ENCODE data around the gene DCC. TPM values are rescaled to one million over a fixed set of nuclear protein-coding genes. Genes with fewer than 3 reads are reported as not detected.

Gene DCC
- total and polyA plus RNA-seq, 5 donors, result 0.02 to 0.28 (median 0.17) TPM; not detected in 2

DNA sequence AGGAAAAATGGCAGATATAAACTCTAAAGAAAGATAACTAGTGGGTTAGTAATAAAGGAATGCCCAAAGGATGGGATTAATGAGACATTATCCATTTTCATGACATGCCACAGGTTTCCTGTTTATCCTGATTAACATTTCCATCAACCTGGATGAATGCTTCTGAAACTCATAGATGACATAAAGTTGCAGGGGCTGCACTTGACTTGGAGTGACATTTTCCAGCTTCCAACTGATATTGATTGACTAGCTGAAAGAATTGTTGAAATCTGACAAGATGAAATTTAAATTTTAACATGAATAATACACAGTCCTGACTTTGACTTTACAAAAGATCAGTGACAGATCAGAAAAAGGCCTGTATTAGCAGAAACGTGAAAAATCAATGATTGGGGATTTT lies 214.2 kb downstream of the DCC start:
- 40% methylated on average over 1 of the region's 1 CpG for WGBS
- DNase-seq (no peak), ATAC-seq (no peak)
- no peaks in the 10 kb centered on the region for H3K4me1 ChIP-seq (ENCODE audit: control insufficient read depth, insufficient read depth, low read length)
- no peak overlapping the region for H3K4me3 ChIP-seq (ENCODE audit: low read length)
- H3K27ac ChIP-seq (ENCODE audit: low read length), result no peak overlapping the region
- no peaks in the 10 kb centered on the region for H3K9me3 ChIP-seq (ENCODE audit: control insufficient read depth, low read length)
- intact Hi-C loops (cut with DNase I), result no loop called here
- no peaks in the 10 kb centered on the region for H3K27me3 ChIP-seq (ENCODE audit: control insufficient read depth, insufficient read depth)

DNA sequence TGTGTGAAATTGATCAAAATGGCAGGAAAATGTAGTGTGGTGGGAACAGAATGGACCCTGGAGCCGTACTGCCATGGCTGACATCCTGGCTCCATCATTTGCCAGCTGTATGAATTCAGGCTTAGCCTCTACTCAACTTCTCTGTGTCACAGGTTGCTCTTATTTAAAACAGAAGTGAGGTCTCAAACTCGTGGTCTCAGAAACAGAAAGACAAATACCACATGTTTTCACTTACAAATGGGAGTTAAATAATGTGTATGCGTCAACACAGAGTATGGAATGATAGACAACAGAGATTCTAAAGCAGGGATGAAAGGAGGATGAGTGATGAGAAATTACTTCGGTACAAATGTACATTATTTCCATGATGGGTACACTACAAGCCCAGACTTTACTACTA lies 227.4 kb downstream of the DCC start:
- WGBS, result 56% methylated on average over 4 of the region's 4 CpGs
- Histone ChIP-seq H3K27me3 (ENCODE audit: control insufficient read depth, insufficient read depth) (no peaks in the 10 kb centered on the region), H3K4me1 (ENCODE audit: control insufficient read depth, insufficient read depth, low read length) (no peaks in the 10 kb centered on the region), H3K9me3 (ENCODE audit: control insufficient read depth, low read length) (no peaks in the 10 kb centered on the region), H3K4me3 (ENCODE audit: low read length) (no peak overlapping the region), H3K27ac (ENCODE audit: low read length) (no peak overlapping the region)
- intact Hi-C loops (cut with DNase I), result no loop called here
- DNase-seq (no peak), ATAC-seq (no peak)

DNA sequence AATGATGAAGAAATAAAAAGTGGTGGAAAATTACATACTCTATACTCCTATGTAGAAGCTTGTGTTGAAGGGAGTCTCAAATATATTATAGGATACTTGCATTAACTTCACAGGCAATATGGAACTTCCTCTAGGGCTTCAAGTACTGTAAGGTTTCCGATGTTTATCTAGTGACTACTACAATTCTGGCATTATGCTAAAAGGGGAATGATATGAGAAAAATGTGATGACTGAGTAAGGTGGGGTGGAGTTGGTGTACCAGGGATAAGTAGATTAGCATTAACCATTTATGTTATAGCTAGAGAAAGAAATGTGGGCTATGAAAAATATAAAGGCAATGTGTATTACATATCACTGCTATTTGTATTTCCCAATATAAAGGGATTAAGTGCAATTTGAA lies 229.5 kb downstream of the DCC start:
- ATAC-seq, result no peak
- 45% methylated on average over 1 of the region's 1 CpG for WGBS

DNA sequence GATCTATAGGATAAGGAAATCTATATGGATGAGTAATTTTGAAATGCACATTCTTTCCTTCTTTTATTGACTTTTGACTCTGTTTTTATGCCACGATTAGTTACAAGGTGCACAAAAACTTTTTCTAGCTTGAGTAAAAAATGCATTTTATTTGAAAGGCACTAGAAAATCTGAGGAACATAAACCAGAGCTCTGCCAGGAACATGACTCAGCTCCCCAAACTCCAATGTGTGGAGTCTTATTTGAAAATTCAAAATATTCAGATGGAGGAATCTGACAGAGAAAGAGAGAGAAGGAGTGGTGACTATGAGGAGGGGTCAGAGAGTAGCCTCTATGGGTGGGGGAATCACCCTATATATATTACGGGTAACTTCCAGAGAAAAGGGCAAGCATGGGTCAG lies 231.0 kb downstream of the DCC start:
- Histone ChIP-seq H3K27me3 (ENCODE audit: control insufficient read depth, insufficient read depth) (no peaks in the 10 kb centered on the region), H3K9me3 (ENCODE audit: control insufficient read depth, low read length) (no peaks in the 10 kb centered on the region), H3K4me3 (ENCODE audit: low read length) (no peak overlapping the region), H3K4me1 (ENCODE audit: control insufficient read depth, insufficient read depth, low read length) (no peaks in the 10 kb centered on the region), H3K27ac (ENCODE audit: low read length) (no peak overlapping the region)
- ATAC-seq (no peak), DNase-seq (no peak)
- WGBS, result 70% methylated on average over 2 of the region's 2 CpGs
- intact Hi-C loops (cut with DNase I), result no loop called here

More for the DNA sequence above, 229.5 kb downstream of the DCC start:
- intact Hi-C loops (cut with DNase I), result no loop called here
- H3K4me1 ChIP-seq (ENCODE audit: control insufficient read depth, insufficient read depth, low read length), result no peaks in the 10 kb centered on the region
- no peak overlapping the region for H3K27ac ChIP-seq (ENCODE audit: low read length)
- no peak overlapping the region for H3K4me3 ChIP-seq (ENCODE audit: low read length)
- H3K9me3 ChIP-seq (ENCODE audit: control insufficient read depth, low read length), result no peaks in the 10 kb centered on the region
- no peaks in the 10 kb centered on the region for H3K27me3 ChIP-seq (ENCODE audit: control insufficient read depth, insufficient read depth)
- DNase-seq, result no peak

DNA sequence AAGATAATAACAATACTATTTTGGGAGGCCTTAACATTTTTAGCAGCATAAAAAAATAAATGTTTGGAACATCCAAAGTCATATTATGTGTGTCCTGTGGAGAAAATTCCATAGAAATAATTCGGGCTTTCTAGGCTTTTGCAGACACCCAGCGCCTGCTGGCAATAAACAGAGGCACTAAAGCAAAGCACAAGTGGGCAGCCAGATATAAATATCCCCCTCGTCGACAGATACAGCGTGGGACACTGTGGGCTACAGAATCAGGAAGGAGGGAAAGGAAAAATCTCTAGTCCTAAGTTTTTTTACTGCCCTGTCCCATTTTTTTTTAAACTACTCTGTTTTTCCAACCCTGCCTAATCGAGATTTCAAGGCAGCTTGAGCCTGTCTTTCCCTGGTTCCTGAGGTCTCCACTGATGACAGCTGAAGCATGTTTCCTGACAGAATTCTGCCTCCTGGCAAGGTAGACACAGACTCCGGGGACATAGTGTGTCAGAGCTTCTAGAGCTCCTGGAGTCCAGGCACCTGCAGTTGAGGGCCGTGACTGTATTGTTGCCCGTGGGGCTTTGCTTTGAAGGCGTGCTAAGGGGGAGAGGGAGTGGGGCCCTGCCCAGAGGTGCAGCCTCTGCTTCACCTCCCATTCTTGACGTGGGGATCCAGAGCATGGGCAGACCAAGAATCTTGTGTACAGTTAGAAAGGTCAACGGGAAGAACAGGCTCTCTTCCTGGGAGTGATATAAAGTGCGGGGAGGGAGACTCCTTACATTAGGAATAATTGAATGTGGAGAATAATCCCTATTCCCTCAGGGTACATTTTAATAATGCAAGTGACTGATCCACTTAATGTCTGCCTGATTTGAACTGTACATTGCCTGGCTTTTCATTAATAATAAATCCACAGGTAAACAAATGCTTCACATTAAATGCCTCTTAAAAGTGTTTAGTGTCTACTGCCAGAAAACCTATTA lies 232.3 kb downstream of the DCC start:
- no peaks in the 10 kb centered on the region for H3K9me3 ChIP-seq (ENCODE audit: control insufficient read depth, low read length)
- 37% methylated on average over 13 of the region's 13 CpGs for WGBS
- intact Hi-C loops (cut with DNase I), result no loop called here

DNA sequence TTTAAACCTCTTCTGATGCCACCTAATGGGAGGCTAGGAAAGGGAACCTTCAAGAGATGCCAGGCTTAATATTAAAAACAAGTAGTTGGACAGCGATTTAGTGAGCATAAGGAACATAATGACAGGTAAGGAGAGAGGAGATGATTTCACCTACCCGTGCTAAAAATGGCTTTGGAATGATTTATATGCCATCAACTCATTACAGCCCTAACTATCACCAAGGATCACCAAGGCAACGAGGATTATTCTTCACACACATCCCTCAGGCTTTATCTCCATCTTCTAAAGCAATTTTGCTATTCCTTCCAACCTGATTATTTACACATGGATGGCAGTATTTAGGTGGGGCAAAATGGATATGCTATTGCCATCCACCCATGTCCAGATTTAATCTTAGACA lies 237.8 kb downstream of the DCC start:
- no peaks in the 10 kb centered on the region for H3K27me3 ChIP-seq (ENCODE audit: control insufficient read depth, insufficient read depth)
- 63% methylated on average over 3 of the region's 3 CpGs for WGBS
- H3K27ac ChIP-seq (ENCODE audit: low read length), result no peak overlapping the region
- no peak overlapping the region for H3K4me3 ChIP-seq (ENCODE audit: low read length)
- DNase-seq (no peak), ATAC-seq (no peak)
- intact Hi-C loops (cut with DNase I), result no loop called here
- H3K4me1 ChIP-seq (ENCODE audit: control insufficient read depth, insufficient read depth, low read length), result no peaks in the 10 kb centered on the region
- no peaks in the 10 kb centered on the region for H3K9me3 ChIP-seq (ENCODE audit: control insufficient read depth, low read length)

More for the DNA sequence above, 232.3 kb downstream of the DCC start:
- H3K4me1 ChIP-seq (ENCODE audit: control insufficient read depth, insufficient read depth, low read length), result no peaks in the 10 kb centered on the region
- DNase-seq (no peak), ATAC-seq (no peak)
- H3K4me3 ChIP-seq (ENCODE audit: low read length), result no peak overlapping the region
- no peak overlapping the region for H3K27ac ChIP-seq (ENCODE audit: low read length)
- no peaks in the 10 kb centered on the region for H3K27me3 ChIP-seq (ENCODE audit: control insufficient read depth, insufficient read depth)

DNA sequence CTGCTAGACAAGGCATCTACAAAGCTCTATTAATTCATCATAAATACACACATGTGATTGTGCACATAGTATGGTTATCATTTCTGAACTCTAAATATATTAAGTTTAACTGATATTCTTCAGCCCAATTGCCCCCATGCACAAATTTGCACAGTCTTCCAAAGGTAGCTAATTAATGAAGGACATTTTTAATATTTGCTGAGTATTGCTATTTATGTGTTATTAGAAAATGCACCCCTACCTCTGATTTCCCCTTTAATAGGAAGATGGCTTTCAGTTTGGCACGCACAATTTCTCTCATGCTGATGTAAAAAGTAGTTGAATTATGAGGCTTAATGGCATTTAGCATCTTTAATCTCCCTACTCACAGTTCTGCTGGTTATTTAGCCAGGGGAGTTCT lies 242.1 kb downstream of the DCC start:
- ATAC-seq (no peak), DNase-seq (no peak)
- Histone ChIP-seq H3K4me1 (ENCODE audit: control insufficient read depth, insufficient read depth, low read length) (no peaks in the 10 kb centered on the region), H3K27me3 (ENCODE audit: control insufficient read depth, insufficient read depth) (no peaks in the 10 kb centered on the region), H3K9me3 (ENCODE audit: control insufficient read depth, low read length) (no peaks in the 10 kb centered on the region), H3K27ac (ENCODE audit: low read length) (no peak overlapping the region), H3K4me3 (ENCODE audit: low read length) (no peak overlapping the region)
- WGBS, result 58% methylated on average over 1 of the region's 1 CpG
- intact Hi-C loops (cut with DNase I), result no loop called here

DNA sequence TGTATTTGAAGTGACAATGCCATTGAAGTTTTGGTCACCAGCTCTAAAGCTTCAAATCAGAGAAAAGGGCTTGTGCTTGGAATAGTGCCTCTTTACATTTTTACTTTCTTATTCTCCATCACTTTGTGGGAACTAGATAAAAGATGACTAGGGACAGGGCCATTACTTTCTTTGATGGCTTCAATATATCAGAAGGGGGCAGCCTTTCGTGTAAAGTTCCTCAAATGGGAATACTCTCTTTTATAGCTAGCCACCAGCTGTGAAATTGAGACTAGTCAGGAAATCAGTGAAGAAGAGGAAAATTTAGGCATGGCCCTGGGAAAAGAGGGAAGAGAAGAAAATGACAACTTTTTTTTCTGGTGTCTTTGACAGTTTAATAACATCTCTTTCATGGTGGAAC lies 242.5 kb downstream of the DCC start:
- DNase-seq (no peak), ATAC-seq (no peak)
- no peak overlapping the region for H3K27ac ChIP-seq (ENCODE audit: low read length)
- WGBS, result 19% methylated on average over 1 of the region's 1 CpG
- H3K4me1 ChIP-seq (ENCODE audit: control insufficient read depth, insufficient read depth, low read length), result no peaks in the 10 kb centered on the region
- H3K9me3 ChIP-seq (ENCODE audit: control insufficient read depth, low read length), result no peaks in the 10 kb centered on the region
- H3K27me3 ChIP-seq (ENCODE audit: control insufficient read depth, insufficient read depth), result no peaks in the 10 kb centered on the region
- no peak overlapping the region for H3K4me3 ChIP-seq (ENCODE audit: low read length)
- intact Hi-C loops (cut with DNase I), result no loop called here

DNA sequence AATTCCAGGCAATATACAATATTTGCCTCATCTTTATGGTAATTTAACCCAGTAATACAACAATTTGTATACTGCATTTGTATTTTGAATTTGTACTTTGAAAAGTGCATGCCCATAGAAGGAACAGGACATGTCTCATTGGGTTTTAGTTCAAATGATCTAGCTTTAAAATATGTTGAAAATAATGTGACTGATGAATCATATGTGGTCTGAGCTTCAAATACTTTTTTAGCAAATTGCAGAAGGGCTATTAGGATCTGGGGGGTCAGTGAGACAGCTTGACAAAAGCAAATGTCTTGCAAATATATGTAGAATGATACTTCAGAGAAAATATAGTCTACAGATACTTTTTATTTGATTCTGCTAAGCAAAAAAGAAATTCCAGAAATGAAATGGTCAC lies 248.9 kb downstream of the DCC start:
- intact Hi-C loops (cut with DNase I), result no loop called here
- H3K4me1 ChIP-seq (ENCODE audit: control insufficient read depth, insufficient read depth, low read length), result no peaks in the 10 kb centered on the region
- DNase-seq (no peak), ATAC-seq (no peak)
- no peak overlapping the region for H3K27ac ChIP-seq (ENCODE audit: low read length)
- no peaks in the 10 kb centered on the region for H3K9me3 ChIP-seq (ENCODE audit: control insufficient read depth, low read length)
- no peak overlapping the region for H3K4me3 ChIP-seq (ENCODE audit: low read length)
- no peaks in the 10 kb centered on the region for H3K27me3 ChIP-seq (ENCODE audit: control insufficient read depth, insufficient read depth)

DNA sequence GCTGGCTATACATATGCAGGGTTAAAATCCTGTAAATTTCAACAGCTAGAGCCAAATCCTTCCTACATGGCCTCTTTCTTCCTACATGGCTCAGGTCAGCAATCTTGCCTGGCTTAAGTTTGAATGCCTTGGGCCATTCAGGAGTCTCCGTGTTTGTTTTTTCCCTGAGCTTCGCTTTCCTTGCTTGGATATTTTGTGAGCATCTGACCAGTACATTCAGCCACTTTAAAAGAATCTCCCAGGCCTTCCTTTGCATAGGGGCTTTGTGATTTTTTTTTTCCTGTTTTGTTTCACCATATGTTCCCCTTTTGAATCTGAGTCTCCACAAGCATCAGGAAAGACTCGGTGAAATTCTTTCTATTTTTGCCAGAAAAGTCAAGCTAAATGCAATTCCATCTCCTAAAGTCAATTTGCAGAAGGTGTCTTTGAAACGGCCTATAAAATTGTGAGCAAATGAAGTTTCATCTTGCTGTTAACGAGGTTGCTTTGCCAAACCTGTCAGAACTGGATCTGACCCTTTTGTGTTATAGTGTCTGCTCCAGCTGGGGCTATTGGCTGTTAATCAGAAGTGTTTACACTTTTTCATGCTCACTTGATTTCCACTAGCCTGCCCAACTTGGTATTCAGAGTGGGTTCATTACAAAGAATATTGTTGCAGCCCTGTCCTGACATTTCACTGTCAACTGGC lies 256.9 kb downstream of the DCC start:
- DNase-seq (no peak), ATAC-seq (no peak)
- H3K27me3 ChIP-seq (ENCODE audit: control insufficient read depth, insufficient read depth), result no peaks in the 10 kb centered on the region
- H3K4me1 ChIP-seq (ENCODE audit: control insufficient read depth, insufficient read depth, low read length), result no peaks in the 10 kb centered on the region
- H3K9me3 ChIP-seq (ENCODE audit: control insufficient read depth, low read length), result no peaks in the 10 kb centered on the region
- H3K27ac ChIP-seq (ENCODE audit: low read length), result no peak overlapping the region
- WGBS, result 65% methylated on average over 5 of the region's 5 CpGs
- H3K4me3 ChIP-seq (ENCODE audit: low read length), result no peak overlapping the region
- intact Hi-C loops (cut with DNase I), result no loop called here

DNA sequence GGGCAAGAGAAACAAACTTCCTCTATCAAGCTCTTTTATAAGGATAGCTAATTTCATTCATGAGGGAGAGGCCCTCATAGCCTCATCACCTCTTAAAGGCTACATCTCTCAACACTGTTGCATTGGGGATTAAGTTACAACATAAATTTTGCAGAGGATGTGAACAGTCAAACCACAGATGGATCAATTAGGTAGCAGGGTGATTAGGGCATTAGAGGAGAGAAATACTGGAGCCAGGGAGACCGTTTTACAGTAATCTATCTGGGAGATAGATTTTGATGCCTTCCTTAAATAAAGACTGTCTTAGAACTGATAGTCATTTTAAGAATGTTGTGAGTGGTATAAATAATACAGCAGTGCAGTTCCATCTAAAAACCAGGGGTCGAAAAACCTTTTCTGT lies 258.9 kb downstream of the DCC start:
- Histone ChIP-seq H3K9me3 (ENCODE audit: control insufficient read depth, low read length) (no peaks in the 10 kb centered on the region), H3K4me3 (ENCODE audit: low read length) (no peak overlapping the region), H3K4me1 (ENCODE audit: control insufficient read depth, insufficient read depth, low read length) (no peaks in the 10 kb centered on the region), H3K27ac (ENCODE audit: low read length) (no peak overlapping the region), H3K27me3 (ENCODE audit: control insufficient read depth, insufficient read depth) (no peaks in the 10 kb centered on the region)
- intact Hi-C loops (cut with DNase I), result no loop called here
- WGBS, result 68% methylated on average over 2 of the region's 2 CpGs
- ATAC-seq (no peak), DNase-seq (no peak)

Measured in right cardiac atrium (tissue), 5 donors.